CD4-positive, alpha-beta T cell (primary cell): ENCODE measurements around the gene MPC2. TPM values are rescaled to one million over a fixed set of nuclear protein-coding genes. Genes with fewer than 3 reads are reported as not detected.

Experiments
- ATAC-seq: fragments of 200-7000 bp; cut with Tn5 transposase; one replicate; pipeline ENCODE4 v1.10.0; 2022; ENCODE audit warnings: mild to moderate bottlenecking; ENCODE audit not compliant: poor library complexity
- CTCF ChIA-PET: fragments of 350-600 bp; sonication (Branson Sonifier 250); formaldehyde crosslinking; loops from one replicate; lab custom pipeline; 2021; ENCODE audit warnings: antibody characterized with exemption, inconsistent platforms; lab: Charles Lee
- POLR2A ChIA-PET: fragments of 350-600 bp; sonication (Branson Sonifier 250); formaldehyde crosslinking; loops from one replicate; lab custom pipeline; 2021; ENCODE audit warnings: antibody characterized with exemption, inconsistent platforms; lab: Charles Lee
- DNase-seq, 14 experiments: peaks; one replicate each; pipeline ENCODE4 v3.0.0-alpha.2; 2013 to 2020; ENCODE audit warnings: mixed read lengths in 2 of 14
- H3K27ac ChIP-seq, 2 donors: one replicate each; pipeline versions ENCODE4 v1.5.1 to v1.7.0; 2013; ENCODE audit warnings: low read length in 2 of 2, low read depth in 1 of 2, mild to moderate bottlenecking in 1 of 2
- H3K27me3 ChIP-seq, 2 experiments: 1 replicate in 1 of 2; 2 replicates in 1 of 2; pipeline versions ENCODE4 v1.6.1 to v1.7.0; 2013; ENCODE audit warnings: low read length in 2 of 2, control low read depth in 1 of 2, mild to moderate bottlenecking in 1 of 2, moderate library complexity in 1 of 2; ENCODE audit not compliant: insufficient read depth in 2 of 2, control insufficient read depth in 1 of 2
- H3K36me3 ChIP-seq: one replicate; pipeline ENCODE4 v1.6.1; 2013; ENCODE audit warnings: low read length, control low read depth; ENCODE audit not compliant: insufficient read depth
- H3K4me1 ChIP-seq: one replicate; pipeline ENCODE4 v1.6.1; 2013; ENCODE audit warnings: low read length, control low read depth; ENCODE audit not compliant: insufficient read depth
- H3K4me3 ChIP-seq: one replicate; pipeline ENCODE4 v1.5.1; 2013; ENCODE audit warnings: mild to moderate bottlenecking, low read length, moderate library complexity
- H3K9me3 ChIP-seq, 2 experiments: 1 replicate in 1 of 2; 2 replicates in 1 of 2; pipeline versions ENCODE4 v1.6.1 to v1.7.0; 2013; ENCODE audit warnings: low read length in 2 of 2, mild to moderate bottlenecking in 2 of 2, control low read depth in 1 of 2, moderate library complexity in 1 of 2; ENCODE audit not compliant: control insufficient read depth in 1 of 2, insufficient read depth in 1 of 2
- H3K27ac Mint-ChIP-seq: one replicate; pipeline ENCODE4 v1.8.0; 2020; ENCODE audit warnings: mixed read lengths
- H3K27me3 Mint-ChIP-seq: one replicate; pipeline ENCODE4 v1.8.0; 2021; ENCODE audit warnings: mixed read lengths
- H3K36me3 Mint-ChIP-seq: one replicate; pipeline ENCODE4 v1.8.0; 2021; ENCODE audit warnings: low read depth, mixed read lengths
- H3K4me1 Mint-ChIP-seq: one replicate; pipeline ENCODE4 v1.8.0; 2021; ENCODE audit warnings: low read depth, mixed read lengths
- H3K4me3 Mint-ChIP-seq: one replicate; pipeline ENCODE4 v1.8.0; 2020; ENCODE audit warnings: mild to moderate bottlenecking, mixed read lengths
- H3K9me3 Mint-ChIP-seq: one replicate; pipeline ENCODE4 v1.8.0; 2020; ENCODE audit warnings: mixed read lengths
- CTCF ChIP-seq: fragments of 200-600 bp; IDR thresholded peaks from one replicate; pipeline ENCODE4 v1.8.0; 2022; ENCODE audit warnings: antibody characterized with exemption, mild to moderate bottlenecking
- intact Hi-C, 2 experiments: fragments of 100-400 bp; cut with DNase I in 1 of 2; cut with micrococcal nuclease in 1 of 2; formaldehyde crosslinking; loops; one replicate each; pipeline versions ENCODE4 v1.15.1 to v1.9.0; 2023 to 2025; cut with DNase I, micrococcal nuclease
- total RNA-seq, 174 experiments: library from RNA in 2 of 174; stranded (reverse) in 2 of 174; gene quantifications; one replicate each; pipeline ENCODE4 v1.2.3 and lab custom pipeline; 2021 to 2026

Gene MPC2
- total RNA-seq, 2 experiments from 2014 or later: 54.4 to 54.8 TPM

GRCh38 chr1:167913895-167914496, 22.9 kb downstream of the MPC2 start, which contains the start of gene ADCY10:
TSS of gene ADCY10 (minus strand) at chr1:167914134. CDS start at chr1:167905140, 8,994 bp downstream.
- DNase-seq (no peak), ATAC-seq (no peak)
- Histone ChIP-seq H3K9me3 (peaks cover 0 to 11% of the 10 kb centered on the region in 2 experiments), H3K27me3 (no peaks in the 10 kb centered on the region), H3K4me1 (no peaks in the 10 kb centered on the region), H3K4me3 (no peak within 1 kb of the TSS), H3K36me3 (peaks cover 1% of the 10 kb centered on the region), H3K27ac (no peak within 1 kb of the TSS)
- intact Hi-C loops: no loop called here
- H3K9me3 Mint-ChIP-seq: peaks cover 6% of the 10 kb centered on the region
- POLR2A ChIA-PET: interaction anchor here (2.3 kb wide), 1 partner anchor 22 kb away, joined by 7 read pairs; the partner anchor contains the start of genes DCAF6 and MPC2
- no peak within 1 kb of the TSS for H3K4me3 Mint-ChIP-seq
- H3K27ac Mint-ChIP-seq: no peak within 1 kb of the TSS
- H3K4me1 Mint-ChIP-seq: no peaks in the 10 kb centered on the region
- TF ChIP-seq CTCF: no peak
- H3K27me3 Mint-ChIP-seq: no peaks in the 10 kb centered on the region
- CTCF ChIA-PET: interaction anchor here (1.1 kb wide), 1 partner anchor 168 kb away, joined by 3 read pairs; no protein-coding TSS in a partner anchor
- peaks cover 35% of the 10 kb centered on the region for H3K36me3 Mint-ChIP-seq

- TF ChIP-seq CTCF: no peak
- Mint-ChIP-seq H3K4me1 (no peaks in the 10 kb centered on the region), H3K27ac (no peak overlapping the region), H3K36me3 (peaks cover 23% of the 10 kb centered on the region), H3K27me3 (peaks cover 2% of the 10 kb centered on the region), H3K4me3 (no peak overlapping the region), H3K9me3 (peaks cover 6% of the 10 kb centered on the region)
- peaks cover 0 to 14% of the 10 kb centered on the region in 2 experiments for H3K9me3 ChIP-seq
- ATAC-seq (no peak), DNase-seq (no peak)
- ChIA-PET CTCF (no interaction called here), POLR2A (no interaction called here)
- H3K4me1 ChIP-seq: no peaks in the 10 kb centered on the region
- H3K36me3 ChIP-seq: no peaks in the 10 kb centered on the region
- H3K4me3 ChIP-seq: no peak overlapping the region
- no peak overlapping the region for H3K27ac ChIP-seq
- intact Hi-C loops: no loop called here
- no peaks in the 10 kb centered on the region for H3K27me3 ChIP-seq
These were observed 24.6 kb downstream of the MPC2 start for GRCh38 chr1:167912294-167912693.

GRCh38 chr1:167911413-167911812, 25.5 kb downstream of the MPC2 start:
- POLR2A ChIA-PET: no interaction called here
- H3K27ac Mint-ChIP-seq: no peak overlapping the region
- Histone ChIP-seq H3K36me3 (no peaks in the 10 kb centered on the region), H3K27ac (no peak overlapping the region), H3K4me1 (no peaks in the 10 kb centered on the region), H3K4me3 (no peak overlapping the region), H3K9me3 (peaks cover 0 to 14% of the 10 kb centered on the region in 2 experiments), H3K27me3 (no peaks in the 10 kb centered on the region)
- no peaks in the 10 kb centered on the region for H3K4me1 Mint-ChIP-seq
- DNase-seq (no peak), ATAC-seq (no peak)
- intact Hi-C loops: no loop called here
- H3K27me3 Mint-ChIP-seq: peaks cover 8% of the 10 kb centered on the region
- H3K4me3 Mint-ChIP-seq: no peak overlapping the region
- no peak for TF ChIP-seq CTCF
- CTCF ChIA-PET: no interaction called here
- H3K36me3 Mint-ChIP-seq: peaks cover 15% of the 10 kb centered on the region
- peaks cover 6% of the 10 kb centered on the region for H3K9me3 Mint-ChIP-seq
